T-helper 17 cell (primary cell): Measurements from ENCODE around the gene CLCA4. TPM values are rescaled to one million over a fixed set of nuclear protein-coding genes. Genes with fewer than 3 reads are reported as not detected.
A peak's percentile ranks its signal among the peaks of the same experiment; 100 is the strongest.
"Not testable (repeated sequence)": the region's sequence is repeated elsewhere in the genome, so short reads cannot be mapped to it uniquely, and the experiment has no call there.

Source experiments
- ATAC-seq: fragments of 150-1000 bp; cut with Tn5 transposase; 2 replicates; pipeline ENCODE4 v1.10.0; 2021; ENCODE audit warnings: mild to moderate bottlenecking, moderate library complexity
- DNase-seq, 3 donors: peaks; one replicate each; pipeline versions ENCODE4 v3.0.0 to v3.0.0-alpha.2; 2020 to 2021
- H3K9me3 ChIP-seq: one replicate; pipeline ENCODE4 v1.7.0; 2013; ENCODE audit warnings: low read length, mild to moderate bottlenecking; ENCODE audit not compliant: control insufficient read depth, poor library complexity, severe bottlenecking
- H3K27ac Mint-ChIP-seq: one replicate; pipeline ENCODE4 v1.8.0; 2022; ENCODE audit warnings: mild to moderate bottlenecking, moderate library complexity, mixed read lengths
- H3K27me3 Mint-ChIP-seq: one replicate; pipeline ENCODE4 v1.8.0; 2022; ENCODE audit warnings: mixed read lengths
- H3K36me3 Mint-ChIP-seq: one replicate; pipeline ENCODE4 v1.8.0; 2022; ENCODE audit warnings: low read depth, mixed read lengths
- H3K4me1 Mint-ChIP-seq: one replicate; pipeline ENCODE4 v1.8.0; 2022; ENCODE audit warnings: mild to moderate bottlenecking, mixed read lengths
- H3K4me3 Mint-ChIP-seq: one replicate; pipeline ENCODE4 v1.8.0; 2022; ENCODE audit warnings: mild to moderate bottlenecking, moderate library complexity, mixed read lengths
- total RNA-seq, 4 donors: library from RNA in 2 of 4; stranded (reverse) in 2 of 4; gene quantifications; one replicate each; pipeline ENCODE4 v1.2.3 and lab custom pipeline; 2022 to 2026

CLCA4 gene, protein sequence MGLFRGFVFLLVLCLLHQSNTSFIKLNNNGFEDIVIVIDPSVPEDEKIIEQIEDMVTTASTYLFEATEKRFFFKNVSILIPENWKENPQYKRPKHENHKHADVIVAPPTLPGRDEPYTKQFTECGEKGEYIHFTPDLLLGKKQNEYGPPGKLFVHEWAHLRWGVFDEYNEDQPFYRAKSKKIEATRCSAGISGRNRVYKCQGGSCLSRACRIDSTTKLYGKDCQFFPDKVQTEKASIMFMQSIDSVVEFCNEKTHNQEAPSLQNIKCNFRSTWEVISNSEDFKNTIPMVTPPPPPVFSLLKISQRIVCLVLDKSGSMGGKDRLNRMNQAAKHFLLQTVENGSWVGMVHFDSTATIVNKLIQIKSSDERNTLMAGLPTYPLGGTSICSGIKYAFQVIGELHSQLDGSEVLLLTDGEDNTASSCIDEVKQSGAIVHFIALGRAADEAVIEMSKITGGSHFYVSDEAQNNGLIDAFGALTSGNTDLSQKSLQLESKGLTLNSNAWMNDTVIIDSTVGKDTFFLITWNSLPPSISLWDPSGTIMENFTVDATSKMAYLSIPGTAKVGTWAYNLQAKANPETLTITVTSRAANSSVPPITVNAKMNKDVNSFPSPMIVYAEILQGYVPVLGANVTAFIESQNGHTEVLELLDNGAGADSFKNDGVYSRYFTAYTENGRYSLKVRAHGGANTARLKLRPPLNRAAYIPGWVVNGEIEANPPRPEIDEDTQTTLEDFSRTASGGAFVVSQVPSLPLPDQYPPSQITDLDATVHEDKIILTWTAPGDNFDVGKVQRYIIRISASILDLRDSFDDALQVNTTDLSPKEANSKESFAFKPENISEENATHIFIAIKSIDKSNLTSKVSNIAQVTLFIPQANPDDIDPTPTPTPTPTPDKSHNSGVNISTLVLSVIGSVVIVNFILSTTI
- total RNA-seq: not detected
- 0 reads per million in 2 donors for total RNA-seq (lab: John Stamatoyannopoulos, UW)

DNA sequence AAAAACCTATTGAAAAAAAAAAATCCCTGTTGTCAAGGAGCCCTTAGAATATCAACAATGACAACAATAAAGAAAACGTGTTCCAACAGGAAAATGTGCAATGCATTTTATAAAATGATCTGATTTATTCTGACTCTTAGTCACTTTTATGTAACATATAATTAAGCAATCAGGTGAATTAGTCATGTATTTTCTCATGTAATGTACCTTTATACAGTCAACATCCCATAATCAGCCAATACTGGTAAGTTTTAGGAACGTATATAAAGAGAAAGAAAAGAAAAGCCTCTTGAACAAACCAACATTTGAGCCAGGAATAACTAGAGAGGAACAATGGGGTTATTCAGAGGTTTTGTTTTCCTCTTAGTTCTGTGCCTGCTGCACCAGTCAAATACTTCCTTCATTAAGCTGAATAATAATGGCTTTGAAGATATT is at the start of gene CLCA4:
Gene CLCA4 (plus strand): TSS at position 292 of the 435 bp plus-strand sequence. CDS start 42 bp downstream, at position 334.
- Mint-ChIP-seq H3K36me3 (no peaks in the 10 kb centered on the region), H3K4me1 (no peaks in the 10 kb centered on the region), H3K27ac (no peak within 1 kb of the TSS), H3K4me3 (no peak within 1 kb of the TSS), H3K27me3 (peaks cover 15% of the 10 kb centered on the region)
- DNase-seq (no peak), ATAC-seq (no peak)
- H3K9me3 ChIP-seq: no peaks in the 10 kb centered on the region

DNA sequence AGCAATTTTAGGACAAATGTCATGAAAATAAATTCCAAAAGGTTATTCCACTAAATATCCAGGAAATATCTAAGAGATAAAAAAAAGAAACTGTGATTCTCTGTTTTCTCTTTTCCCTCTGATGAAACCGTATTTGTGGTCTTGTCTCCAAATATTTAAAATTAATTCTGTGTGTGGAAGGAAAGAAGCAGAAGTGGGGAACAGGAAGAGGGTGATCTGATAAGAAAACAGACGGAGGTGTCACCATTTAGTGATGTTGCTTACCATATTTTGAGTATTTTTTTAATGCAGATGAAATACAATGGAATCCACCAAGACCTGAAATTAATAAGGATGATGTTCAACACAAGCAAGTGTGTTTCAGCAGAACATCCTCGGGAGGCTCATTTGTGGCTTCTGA is 48.6 kb upstream of the CLCA4 start:
- H3K27ac Mint-ChIP-seq: no peak overlapping the region
- peaks cover 26% of the 10 kb centered on the region for H3K27me3 Mint-ChIP-seq
- ATAC-seq: no peak
- peaks cover 6% of the 10 kb centered on the region for H3K4me1 Mint-ChIP-seq
- H3K9me3 ChIP-seq: no peaks in the 10 kb centered on the region
- DNase-seq: no peak
- H3K4me3 Mint-ChIP-seq: no peak overlapping the region
- H3K36me3 Mint-ChIP-seq: no peaks in the 10 kb centered on the region

DNA sequence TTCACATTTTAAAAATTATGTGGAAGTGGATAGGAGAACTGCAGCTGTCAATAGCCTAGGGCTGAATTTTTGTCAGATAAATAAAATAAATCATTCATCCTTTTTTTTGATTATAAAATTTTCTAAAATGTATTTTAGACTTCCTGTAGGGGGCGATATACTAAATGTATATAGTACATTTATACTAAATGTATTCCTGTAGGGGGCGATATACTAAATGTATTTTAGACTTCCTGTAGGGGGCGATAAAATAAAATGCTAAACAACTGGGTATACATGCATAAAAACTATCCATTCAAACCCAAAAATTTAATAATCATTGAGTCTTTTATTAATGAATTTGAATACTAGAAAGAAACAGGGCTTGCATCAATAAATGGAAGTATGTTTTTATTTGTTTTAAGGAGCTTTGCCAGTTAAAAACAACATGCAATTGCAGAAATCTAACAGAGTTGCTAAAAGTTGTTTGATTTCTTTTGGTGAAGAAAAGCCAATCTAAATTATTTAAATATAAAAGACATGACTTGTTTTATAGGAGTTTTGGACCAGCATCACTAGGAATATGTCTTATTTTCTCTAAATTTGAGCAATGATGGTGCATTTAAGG is 46.8 kb upstream of the CLCA4 start:
- DNase-seq (no peak), ATAC-seq (peak; percentile 74)
- Mint-ChIP-seq H3K4me1 (peaks cover 6% of the 10 kb centered on the region), H3K4me3 (no peak overlapping the region), H3K36me3 (no peaks in the 10 kb centered on the region), H3K27ac (no peak overlapping the region), H3K27me3 (peaks cover 33% of the 10 kb centered on the region)
- H3K9me3 ChIP-seq: no peaks in the 10 kb centered on the region

DNA sequence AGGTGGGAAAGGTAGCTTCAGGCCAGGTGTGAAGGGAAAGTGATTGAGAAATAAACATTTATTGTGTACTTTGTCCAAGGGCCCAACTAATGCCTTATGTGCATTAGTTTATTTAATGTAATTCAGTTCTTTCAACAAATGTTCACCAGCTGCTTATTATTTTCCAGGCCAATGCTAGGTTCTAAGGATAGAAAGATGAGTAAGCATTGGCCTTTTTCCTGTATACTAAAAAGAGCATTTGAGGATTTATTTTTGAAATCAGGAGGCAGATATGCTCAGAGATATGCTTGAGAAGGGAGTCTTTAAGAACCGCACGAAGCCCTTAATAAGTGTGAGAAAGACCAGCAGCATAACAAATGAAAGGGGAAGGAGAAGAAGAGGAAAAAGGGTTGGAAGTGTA is 46.2 kb upstream of the CLCA4 start:
- H3K9me3 ChIP-seq: no peaks in the 10 kb centered on the region
- Mint-ChIP-seq H3K4me3 (no peak overlapping the region), H3K4me1 (peaks cover 6% of the 10 kb centered on the region), H3K27ac (no peak overlapping the region), H3K27me3 (peaks cover 39% of the 10 kb centered on the region), H3K36me3 (no peaks in the 10 kb centered on the region)
- ATAC-seq (no peak), DNase-seq (no peak)

DNA sequence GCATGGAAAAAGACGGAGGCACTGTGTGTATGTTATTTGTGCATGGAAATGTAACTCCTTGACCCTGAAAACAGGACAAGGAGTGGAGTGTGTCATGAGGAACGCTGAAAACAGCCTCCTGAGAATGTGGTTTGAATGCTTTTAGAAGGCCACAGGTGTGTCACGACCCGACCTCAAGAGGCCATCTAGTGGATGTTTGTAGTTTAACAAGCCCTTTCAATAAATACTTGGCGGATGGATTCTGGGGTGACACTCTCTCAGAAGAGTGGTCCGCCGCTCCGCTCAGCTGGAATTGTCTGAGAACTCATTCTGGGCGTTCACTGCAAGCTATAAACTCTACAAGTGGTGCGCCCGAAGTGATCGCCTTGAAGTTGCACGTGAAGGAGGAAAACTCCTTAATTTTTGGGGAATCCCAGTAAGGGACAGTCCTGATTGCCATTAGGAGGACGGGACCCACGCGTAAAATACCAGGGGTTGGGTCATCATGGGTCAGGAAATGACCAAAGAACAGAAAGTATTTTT is 44.7 kb upstream of the CLCA4 start:
- peak in 2 of 3 donors; percentile 9 to 19 for DNase-seq
- peaks cover 34% of the 10 kb centered on the region for H3K27me3 Mint-ChIP-seq
- peak overlapping the region; percentile 84 for H3K4me3 Mint-ChIP-seq
- H3K4me1 Mint-ChIP-seq, H3K9me3 ChIP-seq, H3K36me3 Mint-ChIP-seq, H3K27ac Mint-ChIP-seq: not testable (repeated sequence)
- ATAC-seq: peak; percentile 83

DNA sequence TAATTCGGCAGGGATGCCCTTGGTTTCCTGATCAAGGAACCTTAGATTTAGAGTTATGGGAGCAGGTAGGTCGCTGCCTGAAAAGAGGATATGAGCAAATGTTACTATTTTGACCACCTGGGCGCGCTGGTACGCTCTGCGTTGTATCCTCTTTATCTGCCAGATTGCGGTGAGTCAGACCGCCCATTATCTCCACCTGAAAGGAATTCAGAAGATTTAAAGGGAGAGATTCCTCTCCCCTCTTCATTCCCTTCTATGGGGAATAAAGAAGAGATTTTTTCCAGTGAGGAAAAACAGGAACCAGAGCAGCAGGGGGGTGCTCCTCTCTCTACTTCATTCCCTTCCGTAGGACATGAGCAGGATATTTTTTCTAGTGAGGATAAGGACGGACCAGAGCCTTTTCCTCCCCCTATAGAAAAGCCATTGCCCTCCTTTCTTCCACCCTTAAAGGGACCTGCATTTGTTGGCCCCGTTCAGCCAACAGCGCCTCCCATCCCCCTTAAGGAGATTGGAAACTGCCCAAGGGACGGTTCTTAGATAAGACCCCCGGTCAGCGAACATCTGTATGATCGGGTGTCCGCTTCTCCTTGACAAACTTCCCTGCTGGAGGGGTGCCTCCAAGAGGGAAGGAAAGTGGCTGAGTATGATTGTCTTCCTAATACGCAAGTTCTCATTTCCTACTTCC is 44.0 kb upstream of the CLCA4 start:
- DNase-seq (no peak), ATAC-seq (peak; percentile 48)
- H3K27ac Mint-ChIP-seq: no peak overlapping the region
- peak overlapping the region; percentile 84 for H3K4me3 Mint-ChIP-seq
- H3K36me3 Mint-ChIP-seq: no peaks in the 10 kb centered on the region
- peaks cover 9% of the 10 kb centered on the region for H3K4me1 Mint-ChIP-seq
- H3K27me3 Mint-ChIP-seq: peaks cover 35% of the 10 kb centered on the region
- no peaks in the 10 kb centered on the region for H3K9me3 ChIP-seq

DNA sequence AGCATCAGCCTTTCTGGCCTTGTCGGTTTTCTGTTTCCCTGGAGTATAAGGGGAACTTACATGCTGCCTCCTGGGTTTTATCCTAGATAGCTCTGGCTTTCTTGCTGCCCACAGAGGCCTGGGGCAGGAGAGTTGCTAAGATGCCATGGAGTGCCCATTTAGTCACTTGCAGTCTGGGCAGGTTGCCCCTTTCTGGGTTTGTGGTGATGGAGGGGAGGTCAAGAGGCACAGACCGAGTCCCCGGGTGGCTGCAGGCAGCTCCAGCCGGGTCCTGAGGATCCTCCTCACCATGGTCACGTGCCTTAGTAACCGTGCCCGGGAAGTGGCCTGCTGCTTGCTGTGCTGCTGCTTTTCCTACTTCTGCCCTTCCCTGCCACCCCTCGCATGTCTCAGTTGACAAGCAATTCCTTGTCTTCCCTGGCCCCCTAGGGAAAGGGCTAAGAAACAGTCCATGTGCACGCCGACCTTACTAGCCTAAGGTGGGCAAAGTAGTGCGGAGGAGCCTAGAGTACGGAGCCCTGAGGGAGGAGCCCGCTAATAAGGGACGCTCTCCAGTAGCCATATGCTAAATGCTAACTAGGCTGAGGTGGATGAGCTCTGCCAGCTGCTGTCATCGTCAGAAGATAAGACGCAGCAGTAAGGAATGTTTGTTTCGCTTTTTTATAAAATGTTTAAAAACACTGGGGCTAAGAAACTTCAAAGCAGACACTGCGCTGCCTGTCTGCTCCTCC is 43.3 kb upstream of the CLCA4 start:
- ATAC-seq (no peak), DNase-seq (no peak)
- H3K4me1 Mint-ChIP-seq: peaks cover 10% of the 10 kb centered on the region
- no peaks in the 10 kb centered on the region for H3K9me3 ChIP-seq
- H3K4me3 Mint-ChIP-seq: peak overlapping the region; percentile 84
- H3K27me3 Mint-ChIP-seq: peaks cover 34% of the 10 kb centered on the region
- no peaks in the 10 kb centered on the region for H3K36me3 Mint-ChIP-seq
- H3K27ac Mint-ChIP-seq: no peak overlapping the region

DNA sequence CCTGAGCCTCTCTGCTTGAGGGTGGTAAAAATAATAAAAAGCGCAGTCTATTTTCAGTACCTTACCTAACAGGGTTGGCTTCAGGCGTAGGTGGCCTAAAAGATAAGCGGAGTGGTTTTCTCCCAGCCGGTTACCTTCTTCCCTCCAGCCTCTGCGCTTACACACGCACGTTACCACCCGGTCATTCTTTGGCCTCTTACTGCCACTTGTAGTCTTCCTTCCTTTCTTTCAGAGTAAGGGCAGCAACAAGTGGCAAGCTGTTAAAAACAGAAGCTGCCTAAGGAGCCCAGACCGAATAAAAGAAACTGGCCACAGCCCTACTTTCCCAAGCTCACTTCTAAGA is 42.8 kb upstream of the CLCA4 start:
- Mint-ChIP-seq H3K4me3 (peak overlapping the region; percentile 49), H3K4me1 (peaks cover 10% of the 10 kb centered on the region), H3K27ac (no peak overlapping the region), H3K27me3 (peaks cover 36% of the 10 kb centered on the region), H3K36me3 (no peaks in the 10 kb centered on the region)
- no peak for ATAC-seq
- no peaks in the 10 kb centered on the region for H3K9me3 ChIP-seq
- DNase-seq: no peak

DNA sequence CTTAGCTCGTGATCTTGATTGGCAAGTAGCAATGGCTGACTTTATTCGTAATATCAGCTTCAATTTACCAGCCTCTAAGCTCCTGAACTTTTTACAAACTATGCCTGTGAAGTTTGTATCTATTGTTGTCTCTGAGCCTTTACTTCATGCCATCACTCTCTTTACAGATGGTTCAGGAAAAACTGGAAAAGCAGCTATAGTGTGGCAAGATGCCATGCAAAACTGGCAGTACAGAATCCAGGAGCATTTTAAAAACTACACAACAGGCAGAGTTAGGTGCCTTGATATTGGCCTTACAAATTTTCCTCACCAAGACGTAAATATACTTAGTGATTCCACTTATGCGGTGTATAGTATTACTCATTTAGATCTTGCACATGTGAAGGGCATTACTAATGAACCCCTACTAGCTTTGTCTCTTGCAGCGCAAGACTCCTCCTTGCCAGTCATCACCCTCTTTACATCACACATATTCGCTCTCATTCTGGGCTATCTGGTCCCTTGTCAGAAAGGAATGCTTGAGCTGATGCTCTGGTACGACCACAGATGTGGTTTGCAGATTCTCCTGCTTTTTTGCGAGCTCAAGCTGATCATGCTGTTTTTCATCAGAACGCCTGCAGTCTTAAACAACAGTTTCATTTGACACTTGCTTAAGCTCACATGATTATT is 41.8 kb upstream of the CLCA4 start:
- peak overlapping the region; percentile 31 for H3K4me3 Mint-ChIP-seq
- ATAC-seq (no peak), DNase-seq (no peak)
- peaks cover 42% of the 10 kb centered on the region for H3K27me3 Mint-ChIP-seq
- H3K4me1 Mint-ChIP-seq: peaks cover 10% of the 10 kb centered on the region
- no peak overlapping the region for H3K27ac Mint-ChIP-seq
- H3K9me3 ChIP-seq: no peaks in the 10 kb centered on the region
- H3K36me3 Mint-ChIP-seq: no peaks in the 10 kb centered on the region

DNA sequence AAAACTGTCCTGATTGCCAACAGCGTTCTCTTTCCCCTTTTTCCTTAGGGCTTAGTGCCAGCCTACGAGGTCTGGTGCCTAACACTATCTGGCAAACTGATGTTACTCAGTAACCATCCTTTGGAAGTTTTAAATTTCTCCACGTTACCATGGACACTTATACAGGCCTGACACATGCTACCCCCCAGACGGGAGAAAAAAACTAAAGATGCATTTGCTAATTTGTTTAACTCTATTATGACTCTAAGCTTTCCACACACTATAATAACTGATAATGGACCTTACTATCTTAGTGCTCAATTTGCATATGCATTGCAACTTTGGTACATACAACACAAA is 41.3 kb upstream of the CLCA4 start:
- no peak overlapping the region for H3K4me3 Mint-ChIP-seq
- H3K27ac Mint-ChIP-seq: no peak overlapping the region
- H3K27me3 Mint-ChIP-seq: peaks cover 42% of the 10 kb centered on the region
- peaks cover 10% of the 10 kb centered on the region for H3K4me1 Mint-ChIP-seq
- DNase-seq: no peak
- no peak for ATAC-seq
- no peaks in the 10 kb centered on the region for H3K36me3 Mint-ChIP-seq
- H3K9me3 ChIP-seq: peaks cover 2% of the 10 kb centered on the region

DNA sequence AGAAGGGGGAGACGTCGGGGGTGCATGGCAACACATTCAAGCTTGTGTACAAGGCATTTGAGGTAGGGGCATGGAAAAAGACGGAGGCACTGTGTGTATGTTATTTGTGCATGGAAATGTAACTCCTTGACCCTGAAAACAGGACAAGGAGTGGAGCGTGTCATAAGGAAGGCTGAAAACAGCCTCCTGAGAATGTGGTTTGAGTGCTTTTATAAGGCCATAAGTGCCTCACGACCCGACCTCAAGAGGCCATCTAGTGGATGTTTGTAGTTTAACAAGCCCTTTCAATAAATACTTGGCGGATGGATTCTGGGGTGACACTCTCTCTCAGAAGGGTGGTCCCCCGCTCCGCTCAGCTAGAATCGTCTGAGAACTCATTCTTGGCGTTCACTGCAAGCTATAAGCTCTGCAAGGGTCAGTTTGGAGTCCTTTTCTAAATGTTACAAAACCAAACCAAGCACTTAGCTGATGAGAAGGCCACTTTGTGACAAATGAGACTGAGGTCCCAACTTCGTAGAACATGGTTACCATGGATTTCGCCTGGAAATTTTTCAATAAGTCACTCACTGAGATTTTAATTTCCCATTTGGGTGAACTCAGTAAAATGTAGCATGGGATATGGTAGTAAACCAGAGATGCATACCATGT is 38.8 kb upstream of the CLCA4 start:
- Mint-ChIP-seq H3K4me1 (peaks cover 3% of the 10 kb centered on the region), H3K36me3 (no peaks in the 10 kb centered on the region), H3K27ac (no peak overlapping the region), H3K4me3 (no peak overlapping the region), H3K27me3 (peaks cover 37% of the 10 kb centered on the region)
- DNase-seq (no peak), ATAC-seq (peak; percentile 54)
- peaks cover 2% of the 10 kb centered on the region for H3K9me3 ChIP-seq
